ENCODE results near the gene AGBL3.

The AGBL3 gene

GRCh38 chr7:135147341-135147898, 161.1 kb downstream of the AGBL3 start:
- DNase-seq (ENCODE audit: low spot score), result peak; percentile 11
- TF ChIP-seq CTCF (IDR thresholded peaks at IDR 0.05; ENCODE audit: extremely low read depth, missing control alignments), result no peak

GRCh38 chr7:135147899-135148721, 161.8 kb downstream of the AGBL3 start, which contains the start of gene TMEM140:
Gene TMEM140 (plus strand): TSS chr7:135148072. CDS start chr7:135164442, 16,370 bp downstream.
- TF ChIP-seq CTCF (IDR thresholded peaks at IDR 0.05; ENCODE audit: extremely low read depth, missing control alignments), result no peak
- peak; percentile 59 for DNase-seq (ENCODE audit: low spot score)

- TF ChIP-seq CTCF (IDR thresholded peaks at IDR 0.05; ENCODE audit: extremely low read depth, missing control alignments), result no peak
- DNase-seq (ENCODE audit: low spot score), result no peak
Measured at GRCh38 chr7:135150072-135150782, 163.9 kb downstream of the AGBL3 start.

- no peak for DNase-seq (ENCODE audit: low spot score)
Measured at GRCh38 chr7:135151132-135151531, 164.8 kb downstream of the AGBL3 start.

GRCh38 chr7:135151533-135151932, 165.2 kb downstream of the AGBL3 start:
- no peak for DNase-seq (ENCODE audit: low spot score)
- TF ChIP-seq CTCF (IDR thresholded peaks at IDR 0.05; ENCODE audit: extremely low read depth, missing control alignments), result no peak

More at GRCh38 chr7:135151132-135151531, 164.8 kb downstream of the AGBL3 start:
- TF ChIP-seq CTCF (IDR thresholded peaks at IDR 0.05; ENCODE audit: extremely low read depth, missing control alignments), result no peak

- TF ChIP-seq CTCF (IDR thresholded peaks at IDR 0.05; ENCODE audit: extremely low read depth, missing control alignments), result no peak
- DNase-seq (ENCODE audit: low spot score), result no peak
Measured at GRCh38 chr7:135152442-135152841, 166.1 kb downstream of the AGBL3 start.

GRCh38 chr7:135154734-135155133, 168.4 kb downstream of the AGBL3 start:
- no peak for DNase-seq (ENCODE audit: low spot score)
- no peak for TF ChIP-seq CTCF (IDR thresholded peaks at IDR 0.05; ENCODE audit: extremely low read depth, missing control alignments)

Measured in GM20000 (cell line).